Activated CD4-positive, alpha-beta T cell treated with anti-CD3 and anti-CD28 coated beads, Interleukin-2, Interleukin-6, amounts not matched to agents 100 ng/mL and 50 ng/mL, durations not matched to agents 16 hours and 8 hours (primary cell): ENCODE results near the gene OSBPL5.

Experiments used
- DNase-seq: peaks from one replicate; pipeline ENCODE4 v3.0.0-alpha.2; 2020

The OSBPL5 gene

DNA sequence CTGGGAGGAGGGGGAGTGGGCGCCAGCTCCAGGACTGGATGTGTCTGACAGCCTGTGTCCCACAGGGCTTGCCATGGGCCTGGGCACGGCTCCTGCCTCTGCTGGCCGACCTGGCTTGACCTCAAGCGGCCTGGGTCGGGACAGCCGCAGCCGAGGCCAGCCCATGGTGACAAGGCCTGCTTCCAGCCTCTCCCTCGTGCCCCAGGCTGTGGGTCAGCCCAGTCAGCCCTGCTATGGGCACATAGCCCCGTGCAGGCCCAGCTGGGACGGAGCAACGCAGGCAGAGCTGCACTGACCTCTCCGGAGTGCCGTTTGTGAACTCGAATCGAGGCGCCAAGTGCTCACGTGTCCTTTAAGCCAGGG is 17.9 kb downstream of the OSBPL5 start:
- DNase-seq: no peak

DNA sequence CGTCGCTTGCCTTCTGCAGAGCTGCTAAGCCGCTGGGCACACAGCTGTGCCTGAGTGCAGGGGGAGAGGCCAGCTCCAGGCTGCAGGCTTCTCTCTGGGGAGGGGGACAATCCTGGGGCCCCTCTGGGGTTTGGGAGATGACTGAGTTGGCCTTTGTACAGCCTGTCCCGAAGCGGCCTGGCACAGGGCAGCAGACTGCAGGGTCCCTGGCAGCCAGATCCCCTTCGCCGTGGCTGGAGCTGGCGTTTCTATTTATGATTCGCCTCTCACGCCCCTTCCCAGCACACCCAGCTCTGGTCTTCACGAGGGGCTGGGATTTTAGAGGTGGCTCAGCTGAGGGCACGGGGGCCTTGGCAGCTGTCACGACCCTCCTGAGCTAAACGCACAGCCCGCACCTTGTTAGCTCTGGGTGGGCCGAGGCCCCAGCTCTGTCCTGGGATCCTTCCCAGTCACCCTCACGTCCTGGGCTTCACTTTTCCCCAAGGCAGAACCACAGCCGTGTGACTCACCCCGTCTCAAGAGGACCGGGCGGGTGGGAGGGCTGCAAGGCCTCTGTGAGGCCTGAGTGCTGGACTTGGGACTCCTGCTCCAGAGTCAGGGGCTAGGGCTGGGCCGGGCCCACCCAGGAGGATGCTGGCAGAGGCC is 18.4 kb downstream of the OSBPL5 start:
- no peak for DNase-seq

DNA sequence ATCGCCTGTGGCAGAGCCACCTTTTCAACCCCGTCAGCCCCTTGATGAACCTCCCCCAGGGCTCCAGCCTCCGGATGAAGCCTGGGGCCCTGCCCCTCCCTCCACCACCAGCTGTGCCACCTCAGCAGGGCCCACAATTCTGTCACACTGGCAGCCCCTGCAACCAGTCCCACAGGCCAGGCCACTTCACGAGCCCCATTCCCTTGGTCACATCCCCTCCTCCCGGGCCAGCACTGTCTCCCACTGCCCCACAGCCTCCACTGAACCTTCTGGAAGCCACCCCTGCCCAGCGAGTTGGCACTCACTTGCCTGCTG is 19.9 kb downstream of the OSBPL5 start:
- no peak for DNase-seq

DNA sequence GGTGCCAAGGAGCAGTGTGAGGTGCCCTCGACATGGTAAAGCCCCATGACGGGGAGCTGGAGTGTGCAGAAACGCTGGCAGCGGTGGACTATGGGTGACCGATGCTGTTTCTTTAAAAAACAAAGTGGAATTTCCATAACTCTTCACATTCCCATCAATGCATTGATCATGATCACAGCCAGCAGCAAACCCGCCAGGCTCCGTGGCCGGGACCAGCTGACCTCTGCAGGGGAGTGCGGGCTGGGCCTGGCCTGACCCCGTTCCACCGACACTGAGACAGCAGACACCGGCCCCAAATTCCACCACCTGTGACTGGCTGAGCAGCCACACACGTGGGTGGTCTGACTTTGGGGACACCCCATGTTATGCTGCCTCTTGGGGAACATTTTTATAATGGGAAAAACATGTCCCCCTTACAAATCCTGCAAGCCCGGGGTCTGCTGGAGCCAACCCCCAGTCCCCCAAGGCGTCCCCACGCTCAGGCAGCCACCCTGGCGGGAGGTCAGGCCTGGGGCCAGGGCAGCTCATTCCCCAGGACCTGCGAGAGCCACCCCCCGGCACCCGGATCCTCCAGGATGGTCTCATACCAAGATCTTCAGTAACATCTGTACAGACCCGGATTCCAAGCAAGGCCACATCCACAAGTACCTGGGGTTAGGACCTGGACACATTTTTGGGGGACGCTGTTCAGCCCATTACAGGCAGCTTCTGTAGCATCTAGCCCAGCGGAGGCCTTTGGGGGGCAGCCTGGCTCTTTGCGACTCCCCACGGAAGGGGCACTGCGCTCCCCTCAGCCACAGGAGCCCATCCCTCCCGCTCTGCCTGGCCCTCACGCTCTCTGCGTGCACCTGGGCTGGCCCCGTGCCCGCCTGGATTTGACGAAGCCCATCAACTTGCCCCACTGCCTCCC is 20.6 kb downstream of the OSBPL5 start:
- DNase-seq: no peak

DNA sequence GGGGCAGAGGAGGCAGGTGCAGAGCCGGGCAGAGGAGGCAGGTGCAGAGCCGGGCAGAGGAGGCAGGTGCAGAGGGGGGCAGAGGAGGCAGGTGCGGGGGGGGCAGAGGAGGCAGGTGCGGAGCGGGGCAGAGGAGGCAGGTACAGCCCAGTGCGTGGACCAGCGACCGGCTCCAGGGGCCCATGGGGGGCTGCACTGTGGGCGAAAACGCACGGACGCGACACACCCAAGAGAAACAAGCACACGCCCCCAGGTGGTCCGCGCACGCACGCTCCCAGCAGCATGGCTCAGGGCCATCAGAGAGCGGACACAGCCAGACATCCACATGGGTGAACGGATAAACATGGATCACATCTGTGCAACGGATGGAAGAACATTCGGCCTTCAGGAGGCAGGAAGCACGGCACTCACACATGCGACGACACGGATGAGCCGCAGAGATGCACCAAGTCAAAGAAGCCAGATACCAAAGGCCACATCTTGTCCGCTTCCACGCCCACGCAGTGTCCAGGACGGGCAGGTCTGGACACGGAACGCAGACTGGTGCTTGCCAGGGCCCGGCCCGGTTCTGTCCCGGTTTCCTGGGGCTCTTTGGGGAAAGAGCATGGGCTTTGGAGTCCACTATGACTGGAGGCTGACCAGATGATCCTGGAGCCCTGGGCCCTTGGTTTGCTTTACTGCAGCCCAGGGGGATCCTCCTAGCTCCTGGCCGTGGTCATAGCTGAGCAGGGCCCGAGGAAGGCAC is 21.8 kb downstream of the OSBPL5 start:
- DNase-seq: no peak

DNA sequence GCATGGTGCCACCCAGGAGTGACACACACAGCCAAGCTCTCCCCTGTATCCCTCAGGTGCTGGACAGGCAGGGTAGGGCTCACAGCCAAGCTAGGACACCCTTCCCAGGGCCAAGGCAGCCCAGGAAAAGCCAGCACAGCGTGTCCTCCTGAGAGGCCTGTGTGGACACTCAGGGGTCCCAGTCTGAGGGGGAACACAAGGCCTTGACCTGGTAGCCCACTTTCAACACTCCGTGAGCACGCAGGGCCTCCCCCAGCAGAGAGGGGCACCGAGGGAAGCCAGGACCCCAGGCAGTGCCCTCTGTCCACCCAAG is 24.9 kb downstream of the OSBPL5 start:
- no peak for DNase-seq

DNA sequence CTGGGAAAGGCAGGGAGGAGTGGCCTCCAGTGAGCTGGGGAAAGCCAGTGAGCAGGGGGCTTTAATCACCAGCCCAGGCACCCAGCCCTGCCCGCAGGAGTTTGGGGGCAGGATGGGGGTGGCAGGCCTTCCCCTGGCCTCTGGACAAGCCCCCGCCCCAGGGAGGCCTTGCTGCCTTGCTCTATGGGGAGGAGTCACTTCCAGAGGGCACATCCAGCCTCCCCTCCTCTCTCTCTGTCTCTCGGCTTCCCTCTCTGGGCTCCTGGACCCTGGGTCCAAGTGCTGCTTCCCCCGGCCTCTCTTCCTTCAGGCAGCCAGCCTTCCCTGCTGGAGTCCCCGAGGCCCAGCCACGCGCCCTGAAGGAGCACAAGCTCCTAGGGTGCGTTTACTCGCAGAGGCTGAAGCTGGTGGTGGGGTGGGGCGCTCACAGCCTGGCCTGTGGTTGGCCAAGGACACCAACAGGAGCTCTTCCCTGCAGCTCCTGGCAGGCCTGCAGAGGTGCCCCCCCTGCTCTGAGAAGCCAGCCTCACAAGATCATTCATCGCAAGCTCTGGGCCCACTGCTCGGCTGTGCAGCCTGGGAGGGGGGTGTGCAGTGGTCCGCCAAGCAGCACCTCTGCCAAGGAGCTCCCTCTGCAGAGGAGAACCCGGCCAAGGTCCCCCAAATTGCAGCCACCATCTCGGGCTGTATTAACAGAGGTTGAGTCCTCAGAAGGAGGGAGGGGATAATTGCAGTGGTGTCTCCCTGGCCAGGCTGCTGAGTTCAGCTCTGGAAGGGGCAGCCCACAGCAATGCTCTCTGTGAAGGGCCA is 25.4 kb downstream of the OSBPL5 start:
- DNase-seq: no peak

DNA sequence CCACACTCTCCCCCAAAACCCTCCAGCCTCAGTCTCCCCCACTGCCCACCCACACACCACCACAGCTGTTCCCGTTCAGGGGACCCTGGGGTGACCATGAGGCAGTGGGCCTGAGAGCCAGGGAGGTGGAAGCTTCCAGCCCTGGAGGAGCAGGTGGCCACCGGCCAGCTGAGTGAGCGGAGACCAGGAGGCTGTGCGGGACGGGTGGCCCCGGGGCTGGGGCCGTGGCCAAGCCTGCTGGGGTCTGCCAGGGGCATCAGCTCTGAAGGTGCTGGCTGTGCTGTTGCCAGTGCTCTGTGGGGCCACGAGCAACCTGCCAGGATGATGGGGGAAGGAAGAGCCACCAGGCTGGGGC is 26.0 kb downstream of the OSBPL5 start:
- no peak for DNase-seq

DNA sequence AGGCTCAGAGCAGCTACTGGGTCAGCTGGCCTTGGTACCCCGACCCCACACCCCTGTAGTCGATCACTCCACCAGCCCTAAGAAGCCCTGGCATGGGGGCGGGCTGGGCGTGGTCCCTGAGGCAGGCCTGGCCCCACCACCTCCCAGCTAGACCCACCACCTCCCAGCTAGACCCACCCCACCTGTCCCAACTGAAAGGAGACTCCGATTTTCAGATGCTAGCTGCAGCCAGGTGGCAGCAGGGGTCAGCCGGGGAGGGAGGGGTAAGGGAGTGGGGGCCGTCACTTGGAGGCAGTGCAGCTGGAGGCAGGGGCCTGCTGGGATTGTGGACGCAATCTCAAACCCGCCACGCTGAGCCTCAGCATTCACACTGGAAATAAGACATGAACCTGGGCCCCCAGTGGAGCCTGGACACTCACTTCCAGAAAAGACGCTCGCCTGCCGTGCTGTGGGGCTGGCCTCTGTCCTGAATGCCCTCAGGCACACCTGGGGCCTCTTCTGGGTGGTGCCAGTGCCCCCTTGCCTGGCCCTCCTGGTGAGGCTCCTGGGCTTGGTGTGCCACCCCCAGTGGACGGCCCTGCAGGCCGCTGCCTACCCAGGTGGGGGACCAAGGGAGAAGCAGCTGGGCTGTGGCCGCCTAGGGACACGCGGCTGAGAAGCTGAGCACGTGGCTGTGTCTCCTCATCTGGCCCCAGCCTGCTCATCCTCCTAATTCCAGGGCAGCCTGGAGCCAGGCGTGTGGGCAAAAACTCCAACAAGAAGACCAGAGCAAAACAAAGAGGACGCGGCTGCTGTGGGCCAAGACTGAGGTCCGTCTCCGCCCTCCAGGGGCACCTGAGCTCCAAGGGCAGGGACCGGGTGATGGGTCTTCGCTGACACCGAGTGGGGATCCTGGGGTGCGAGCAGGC is 26.7 kb downstream of the OSBPL5 start:
- DNase-seq: no peak

DNA sequence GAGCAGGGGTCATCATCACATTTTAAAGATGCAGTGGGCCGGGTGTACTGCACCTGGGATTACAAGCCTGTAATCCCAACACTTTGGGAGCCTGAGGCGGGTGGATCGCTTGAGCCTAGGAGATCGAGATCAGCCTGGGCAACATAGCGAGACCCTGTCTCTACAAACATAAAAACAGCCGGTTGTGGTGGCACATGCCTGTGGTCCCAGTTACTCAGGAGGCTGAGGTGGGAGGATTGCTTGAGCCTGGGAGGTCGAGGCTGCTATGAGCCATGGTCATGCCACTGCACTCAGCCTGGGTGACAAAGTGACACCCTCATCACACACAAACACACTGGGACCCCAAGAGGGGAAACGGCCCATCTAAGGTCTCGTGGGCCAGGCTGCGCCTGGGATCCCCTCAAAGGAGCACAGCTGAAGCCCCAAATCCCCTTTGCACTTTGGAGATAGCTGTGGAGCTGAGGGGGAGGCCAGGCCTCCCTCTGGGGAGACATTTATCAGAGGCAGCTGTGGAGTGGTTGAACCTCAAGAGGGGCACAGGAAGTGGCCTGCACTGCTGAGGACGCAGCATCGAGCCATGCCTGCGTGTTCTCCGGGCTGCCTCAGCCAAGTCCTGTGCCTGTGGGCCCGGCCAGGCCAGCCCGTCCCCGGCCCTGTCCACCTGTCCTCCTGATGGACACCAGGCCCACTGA is 27.5 kb downstream of the OSBPL5 start:
- DNase-seq: no peak

DNA sequence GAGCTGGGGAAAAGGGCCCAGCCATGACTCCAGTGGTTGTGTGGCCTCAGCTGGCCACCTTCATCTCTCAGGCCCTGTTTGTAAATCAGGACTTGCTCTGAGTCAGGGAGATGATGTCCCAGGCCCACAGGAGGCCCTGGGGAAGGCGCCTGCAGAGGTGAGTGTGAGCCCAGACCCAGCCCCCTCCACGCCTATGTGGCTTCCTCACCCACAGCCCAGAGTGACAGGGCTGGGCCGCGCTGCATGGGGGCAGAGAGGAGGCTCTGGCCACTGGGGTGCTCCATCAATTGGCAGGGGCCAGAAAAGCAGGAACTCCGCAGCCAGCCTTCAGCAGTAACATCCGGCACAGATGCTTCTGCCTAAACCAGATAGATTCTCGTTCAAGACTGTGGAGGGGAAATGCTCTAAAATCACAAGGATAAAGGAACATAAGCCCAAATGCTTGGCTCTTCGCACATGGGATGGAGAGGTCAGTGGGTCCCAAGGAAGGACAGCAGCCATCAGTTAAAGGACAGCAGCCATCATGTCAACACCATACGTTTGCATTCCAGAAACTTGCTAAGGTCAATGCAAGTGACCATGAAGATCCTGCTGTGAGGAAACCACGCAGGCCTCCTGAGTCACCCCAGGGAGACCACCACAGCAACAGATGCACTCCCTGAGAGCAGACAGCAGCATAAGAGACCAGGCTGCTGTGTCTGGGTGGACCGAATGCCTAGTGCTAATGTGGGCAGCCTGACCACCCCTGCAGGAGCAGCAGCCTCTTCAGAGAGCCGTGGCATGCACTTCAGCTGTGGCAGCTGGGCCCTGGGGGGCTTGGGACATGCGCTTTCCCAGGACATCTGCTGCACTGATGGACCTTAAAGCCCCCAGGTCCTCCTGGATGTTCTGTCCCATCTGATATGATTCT is 28.3 kb downstream of the OSBPL5 start:
- no peak for DNase-seq

DNA sequence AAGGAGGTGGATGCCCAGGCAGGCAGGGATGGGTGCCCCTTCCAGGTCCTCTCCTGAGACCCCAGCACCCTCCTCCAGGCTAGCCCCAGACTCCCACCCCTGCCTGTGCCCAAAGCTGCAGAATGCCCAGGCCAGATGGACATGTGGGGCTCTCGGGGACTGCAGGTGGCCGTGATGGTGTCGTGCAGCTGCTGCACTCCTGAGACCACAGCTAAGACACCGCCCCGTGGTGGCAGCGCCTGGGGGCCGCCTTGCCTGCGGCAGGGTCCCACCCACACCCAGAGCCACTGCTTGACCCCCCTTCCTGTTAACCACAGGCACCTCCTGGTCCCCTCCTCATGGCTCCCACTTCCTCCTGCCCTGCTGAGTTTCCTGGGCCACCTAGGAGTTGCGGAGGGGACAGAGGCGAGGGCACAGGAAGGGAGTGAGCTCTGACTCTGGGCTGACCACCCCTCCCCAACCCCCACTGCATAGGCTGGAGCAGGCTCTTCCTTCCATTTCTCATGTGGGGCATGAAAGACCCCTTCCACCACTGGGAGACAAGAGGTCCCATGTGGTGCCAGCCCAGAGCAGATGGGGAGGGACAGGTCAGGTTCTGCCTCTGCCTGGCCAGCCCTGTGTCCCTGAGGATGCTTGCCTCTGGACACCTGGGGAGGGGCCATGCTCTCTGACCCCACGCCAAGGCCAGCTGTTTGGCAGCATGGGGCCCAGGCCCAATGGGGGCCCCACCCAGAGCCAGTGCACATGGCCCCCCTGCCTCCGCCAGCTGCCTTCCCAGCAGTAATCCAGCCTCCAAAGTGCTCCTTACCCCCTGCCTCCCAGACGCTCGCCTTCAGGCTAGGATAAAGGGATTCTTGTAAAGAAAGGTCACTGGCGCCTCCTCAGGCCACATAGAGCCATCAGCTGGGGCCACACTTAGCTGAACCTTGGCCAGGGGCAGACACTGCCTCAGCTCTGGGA is 29.3 kb downstream of the OSBPL5 start:
- DNase-seq: no peak

DNA sequence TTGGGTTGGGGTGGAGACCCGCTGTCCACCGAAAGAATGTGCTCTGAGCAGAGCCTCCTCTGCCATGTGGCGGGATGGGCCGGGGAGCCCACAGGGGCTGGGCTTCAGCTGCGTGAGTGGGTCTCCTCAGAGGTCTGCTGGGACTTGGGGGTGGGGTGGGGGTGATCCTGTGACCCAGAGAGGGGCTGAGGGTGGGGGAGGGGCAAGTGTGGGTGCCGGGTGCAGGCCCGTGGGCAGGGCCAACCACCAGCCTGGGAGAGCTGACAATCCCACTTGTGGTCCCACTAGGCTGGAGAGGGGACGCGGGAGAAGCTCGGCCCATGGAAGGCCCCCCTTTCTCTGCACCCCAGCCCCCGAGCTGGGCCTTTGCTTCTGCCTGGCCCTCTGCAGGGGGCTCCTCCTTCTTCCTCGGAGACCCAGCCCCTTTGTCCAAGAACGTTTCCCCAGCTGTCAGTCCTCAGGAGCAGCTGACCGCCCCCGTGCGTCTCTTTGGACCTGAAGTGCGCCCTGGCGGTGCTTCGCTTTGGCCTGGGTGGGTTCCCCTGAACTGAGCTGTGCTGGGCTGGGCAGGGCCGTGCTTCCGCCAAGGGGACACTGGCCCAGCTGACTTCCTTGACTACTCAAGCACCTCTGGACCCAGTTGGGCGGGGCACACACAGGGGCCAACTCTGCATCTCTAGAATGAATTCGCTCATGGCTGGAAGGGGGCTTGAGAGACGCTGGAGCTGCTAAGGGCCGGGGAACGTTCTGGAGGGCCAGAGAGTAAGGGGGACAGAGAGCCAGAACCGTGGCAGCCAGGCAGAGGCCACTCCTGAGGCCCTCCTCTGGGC is 30.2 kb downstream of the OSBPL5 start:
- no peak for DNase-seq

DNA sequence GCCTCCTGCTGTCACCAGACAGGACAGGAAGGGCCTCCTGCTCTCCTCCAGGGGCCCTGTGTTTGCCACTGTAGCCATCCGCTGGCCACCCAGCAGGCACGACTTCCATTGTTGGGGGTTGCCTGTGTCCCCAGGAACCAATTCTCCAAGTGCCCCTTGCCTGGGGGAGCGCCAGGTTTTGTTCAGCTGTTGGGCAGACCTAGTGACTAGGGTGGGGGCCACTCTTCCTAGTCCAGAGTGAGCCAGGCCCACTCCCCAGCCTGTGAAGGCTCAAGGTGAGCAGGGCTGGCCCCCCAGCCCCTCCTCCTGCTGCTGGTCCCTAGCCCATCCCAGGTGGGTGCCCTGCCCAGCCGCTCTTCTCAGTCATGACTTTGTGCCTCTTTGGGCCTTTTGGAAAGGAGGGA is 30.9 kb downstream of the OSBPL5 start:
- no peak for DNase-seq

DNA sequence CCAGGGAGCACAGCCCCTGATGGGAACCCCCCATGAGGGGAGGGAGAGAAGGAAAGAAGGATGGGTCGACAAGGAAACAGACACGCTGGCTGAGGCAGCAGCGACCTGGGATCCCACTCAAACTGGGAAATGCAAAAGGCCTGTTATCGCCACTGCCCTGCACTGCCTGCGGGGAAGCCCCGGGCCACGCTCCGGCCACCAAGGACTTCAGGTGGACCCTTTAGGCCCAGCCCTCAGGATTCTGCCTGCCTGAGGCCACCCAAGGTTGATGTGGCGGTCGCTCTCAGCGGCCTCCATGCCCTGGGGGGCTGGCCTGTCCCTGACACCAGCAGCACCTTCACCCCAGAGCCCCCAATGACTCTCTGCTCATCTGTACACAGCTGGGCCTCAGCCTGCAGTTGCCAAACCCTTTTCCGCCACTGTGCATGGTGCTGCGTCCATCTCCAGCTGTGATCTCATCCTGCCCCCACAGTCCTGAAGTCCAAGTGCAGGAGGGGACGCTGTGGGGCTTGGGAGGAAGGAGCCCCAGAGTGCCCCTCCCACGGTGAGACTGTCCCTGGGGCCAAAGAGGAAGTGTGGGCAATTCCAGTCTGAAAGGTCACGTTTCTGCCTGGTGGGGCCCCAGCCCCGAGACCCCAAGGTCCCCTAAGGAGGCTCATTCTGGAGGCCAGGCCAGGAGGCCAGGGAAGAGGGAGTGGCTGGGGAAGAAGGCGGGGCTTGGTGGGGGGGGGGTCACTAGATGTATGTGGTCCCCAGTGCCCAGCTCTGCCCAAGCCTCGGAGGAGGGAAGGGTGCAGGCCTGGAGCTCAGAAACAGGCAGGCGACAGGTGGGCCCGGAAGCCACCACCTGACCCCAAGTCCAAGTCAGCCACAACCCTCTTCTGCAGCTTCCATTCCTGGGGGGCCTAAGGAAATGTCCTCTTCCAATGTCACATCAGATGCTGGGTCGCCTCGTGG is 31.6 kb downstream of the OSBPL5 start:
- no peak for DNase-seq

DNA sequence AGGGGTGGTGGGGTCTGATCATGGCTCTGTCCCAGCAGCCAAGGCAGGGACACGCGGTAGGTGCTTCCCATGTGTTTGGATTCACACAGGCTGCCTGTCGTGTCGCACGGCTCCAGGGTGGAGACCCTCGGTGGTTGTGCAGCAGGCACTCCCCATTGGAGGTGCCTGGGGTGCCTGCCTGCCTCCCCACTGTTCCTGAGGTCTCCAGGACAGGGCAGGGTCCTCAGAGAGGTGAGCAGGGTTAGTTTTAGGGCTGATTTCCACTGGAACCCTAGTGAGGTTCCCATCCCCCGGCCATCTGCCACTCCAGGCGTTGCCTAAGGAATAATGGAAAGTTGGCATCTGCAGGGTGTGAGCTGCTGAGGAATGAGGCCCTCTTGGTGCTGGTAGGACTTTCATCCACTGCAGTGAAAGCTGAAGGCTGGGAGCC is 32.3 kb downstream of the OSBPL5 start:
- no peak for DNase-seq

DNA sequence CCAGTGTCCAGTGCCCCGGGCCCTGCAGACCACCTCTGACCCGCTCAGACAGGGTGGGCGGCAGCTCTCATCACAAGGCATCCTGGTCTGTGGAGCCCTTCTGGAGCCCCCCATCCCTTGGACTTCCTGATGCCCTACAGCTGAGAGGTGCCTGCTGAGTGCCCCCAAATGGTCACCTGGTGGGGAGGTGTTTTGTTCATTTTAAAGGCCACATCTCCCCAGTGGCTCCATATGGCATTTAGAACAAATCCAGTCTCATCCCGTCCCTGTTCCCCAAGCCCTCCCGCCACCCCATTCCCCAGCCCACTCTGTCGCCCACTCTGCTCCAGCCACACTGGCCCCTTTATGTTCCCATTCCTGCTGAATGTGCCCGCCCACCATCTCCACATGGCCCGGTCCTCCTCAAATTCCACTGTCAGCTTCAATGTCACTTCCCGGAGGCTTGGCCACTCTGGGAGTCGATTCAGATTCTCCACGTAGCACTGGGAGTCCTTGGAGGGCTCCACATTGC is 32.8 kb downstream of the OSBPL5 start:
- DNase-seq: no peak
